GM18951 (cell line): ENCODE measurements around the gene PLA2G2C.

Experiments
- POLR2A ChIP-seq: IDR thresholded peaks from 4 replicates; pipeline ENCODE4 v1.6.1; 2011; ENCODE audit warnings: mild to moderate bottlenecking; ENCODE audit not compliant: insufficient read length, insufficient read depth; ENCODE audit errors: extremely low read depth
- in situ Hi-C: fragments of 300-500 bp; cut with MboI; formaldehyde crosslinking; loops from one replicate; pipeline ENCODE4 v1.12.0; 2022; ENCODE audit warnings: low sequenced_read_pairs, mixed read lengths, inconsistent platforms; ENCODE audit not compliant: unreplicated experiment

The PLA2G2C gene

DNA sequence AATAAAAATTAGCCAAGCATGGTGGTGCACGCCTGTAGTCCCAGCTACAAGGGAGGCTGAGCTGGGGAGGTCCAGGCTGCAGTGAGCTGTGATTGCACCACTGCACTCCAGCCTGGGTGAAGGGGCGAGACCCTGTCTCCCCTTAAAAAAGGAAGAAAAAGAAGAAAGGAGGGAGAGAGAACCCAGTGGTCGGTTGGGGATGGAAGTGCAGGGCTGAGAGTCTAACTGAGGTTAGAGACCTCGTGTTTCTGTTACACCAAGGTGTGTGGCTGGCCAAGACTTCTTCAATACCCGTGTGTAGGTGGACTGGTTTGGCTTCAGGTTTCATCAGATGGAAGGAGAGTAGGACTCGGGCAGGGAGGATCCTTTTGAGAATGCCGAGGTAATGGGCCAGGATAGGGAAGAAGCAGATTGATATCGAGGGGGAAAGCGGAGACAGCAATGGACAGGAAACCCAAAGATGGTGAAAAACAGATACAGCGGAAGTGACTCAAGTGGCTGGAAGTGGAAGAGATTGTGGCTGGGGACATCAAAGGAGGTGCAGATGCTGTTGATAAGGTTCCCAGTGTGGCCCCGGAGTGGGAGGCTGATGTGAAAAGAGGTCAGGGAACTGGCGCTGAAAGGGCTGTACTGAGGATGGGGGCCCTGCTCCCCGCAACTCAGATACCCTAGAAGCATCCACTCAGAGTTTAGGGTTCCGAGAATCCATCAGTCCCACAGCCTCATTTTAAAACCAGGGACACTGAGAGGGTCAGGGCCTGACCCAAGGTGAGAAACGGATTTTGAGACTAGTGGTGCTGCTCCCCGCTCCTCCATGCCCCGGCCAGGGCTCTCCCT, 1.1 kb downstream of the PLA2G2C start:
- no peak for TF ChIP-seq POLR2A
- in situ Hi-C loops, result no loop called here

DNA sequence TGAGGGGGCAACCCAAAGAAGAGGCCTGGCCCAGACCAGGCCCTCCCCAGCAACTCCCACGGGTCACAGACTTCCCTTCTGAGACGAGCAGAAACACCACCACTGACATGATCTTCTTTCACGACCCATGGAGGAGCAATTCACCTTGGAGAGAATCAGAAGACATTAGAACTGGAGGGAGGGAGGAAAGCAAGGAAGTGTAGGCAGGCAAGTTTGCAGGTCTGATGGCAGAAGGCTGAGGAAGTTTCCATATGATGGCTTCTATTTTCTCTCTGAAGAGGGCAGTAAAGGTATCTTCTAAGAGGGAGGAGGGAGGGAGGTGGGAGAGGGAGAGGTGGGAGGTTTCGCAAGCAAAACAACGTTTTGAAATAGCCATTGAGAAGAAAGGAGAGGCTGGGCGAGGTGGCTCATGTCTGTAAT, 1.8 kb downstream of the PLA2G2C start:
- TF ChIP-seq POLR2A, result no peak
- in situ Hi-C loops, result no loop called here

GRCh38 chr1:20183616-20184271, 2.6 kb downstream of the PLA2G2C start:
- in situ Hi-C loops, result no loop called here
- no peak for TF ChIP-seq POLR2A

- in situ Hi-C loops, result no loop called here
- TF ChIP-seq POLR2A, result no peak
These were observed 3.3 kb downstream of the PLA2G2C start for GRCh38 chr1:20183035-20183434.

GRCh38 chr1:20182415-20182814, 3.9 kb downstream of the PLA2G2C start:
- in situ Hi-C loops, result no loop called here
- TF ChIP-seq POLR2A, result no peak

- no peak for TF ChIP-seq POLR2A
- in situ Hi-C loops, result no loop called here
These were observed 5.5 kb downstream of the PLA2G2C start for GRCh38 chr1:20180844-20181207.

DNA sequence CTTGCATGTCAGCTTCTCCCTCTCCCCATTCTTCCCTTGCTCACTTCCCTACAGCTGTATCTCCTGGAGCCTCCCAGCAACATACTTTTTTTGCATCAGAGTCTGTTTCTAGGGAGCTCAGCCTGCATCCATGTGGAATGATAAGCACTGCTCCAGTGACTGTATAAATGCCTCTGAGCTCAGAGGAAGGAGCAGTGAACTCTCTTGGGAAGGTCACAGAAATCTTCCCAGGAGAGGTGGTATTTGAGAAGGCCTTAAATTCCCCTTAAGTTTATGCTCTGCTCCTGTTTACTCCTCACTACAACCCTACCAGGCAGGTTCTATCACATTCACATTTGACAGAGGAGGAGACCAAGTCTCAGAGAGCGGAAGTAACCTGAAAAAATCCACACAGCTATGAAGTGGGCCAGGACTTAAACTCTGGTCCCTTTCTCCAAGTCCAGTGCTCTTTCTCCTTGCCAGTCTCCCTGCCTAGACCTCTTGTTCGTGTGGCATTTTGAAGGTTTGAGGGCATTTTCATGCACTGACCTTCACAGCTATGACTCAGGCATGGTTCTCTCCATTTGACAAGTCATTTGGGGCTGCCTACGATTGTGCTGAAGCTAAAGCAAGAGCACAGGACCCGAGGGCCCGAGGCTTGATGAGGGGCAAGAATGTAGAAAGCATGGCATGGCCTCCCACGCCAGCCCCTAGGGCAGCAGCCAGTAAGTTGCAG, 6.0 kb downstream of the PLA2G2C start:
- in situ Hi-C loops, result no loop called here
- no peak for TF ChIP-seq POLR2A

- no peak for TF ChIP-seq POLR2A
- in situ Hi-C loops, result no loop called here
These were observed 6.8 kb downstream of the PLA2G2C start for GRCh38 chr1:20179371-20180128.

- in situ Hi-C loops, result no loop called here
- no peak for TF ChIP-seq POLR2A
These were observed 7.5 kb downstream of the PLA2G2C start for GRCh38 chr1:20178634-20179370.

GRCh38 chr1:20174937-20175666, 11.2 kb downstream of the PLA2G2C start:
- in situ Hi-C loops, result loop anchor here (25.0 kb wide), 1 partner anchor 263 kb away; the partner anchor contains the start of gene PLA2G2E

GRCh38 chr1:20172033-20172590, 14.2 kb downstream of the PLA2G2C start:
- no peak for TF ChIP-seq POLR2A
- in situ Hi-C loops, result loop anchor here (25.0 kb wide), 1 partner anchor 260 kb away; the partner anchor contains the start of gene PLA2G2E

More at GRCh38 chr1:20174937-20175666, 11.2 kb downstream of the PLA2G2C start:
- no peak for TF ChIP-seq POLR2A
